NCI-H510A (cell line): ENCODE measurements around the gene CEMIP.
"Not testable (repeated sequence)": the region's sequence is repeated elsewhere in the genome, so short reads cannot be mapped to it uniquely, and the experiment has no call there.

Experiments used
- DNase-seq: peaks from one replicate; lab custom pipeline; 2025; lab: John Stamatoyannopoulos, UW

CEMIP gene

DNA sequence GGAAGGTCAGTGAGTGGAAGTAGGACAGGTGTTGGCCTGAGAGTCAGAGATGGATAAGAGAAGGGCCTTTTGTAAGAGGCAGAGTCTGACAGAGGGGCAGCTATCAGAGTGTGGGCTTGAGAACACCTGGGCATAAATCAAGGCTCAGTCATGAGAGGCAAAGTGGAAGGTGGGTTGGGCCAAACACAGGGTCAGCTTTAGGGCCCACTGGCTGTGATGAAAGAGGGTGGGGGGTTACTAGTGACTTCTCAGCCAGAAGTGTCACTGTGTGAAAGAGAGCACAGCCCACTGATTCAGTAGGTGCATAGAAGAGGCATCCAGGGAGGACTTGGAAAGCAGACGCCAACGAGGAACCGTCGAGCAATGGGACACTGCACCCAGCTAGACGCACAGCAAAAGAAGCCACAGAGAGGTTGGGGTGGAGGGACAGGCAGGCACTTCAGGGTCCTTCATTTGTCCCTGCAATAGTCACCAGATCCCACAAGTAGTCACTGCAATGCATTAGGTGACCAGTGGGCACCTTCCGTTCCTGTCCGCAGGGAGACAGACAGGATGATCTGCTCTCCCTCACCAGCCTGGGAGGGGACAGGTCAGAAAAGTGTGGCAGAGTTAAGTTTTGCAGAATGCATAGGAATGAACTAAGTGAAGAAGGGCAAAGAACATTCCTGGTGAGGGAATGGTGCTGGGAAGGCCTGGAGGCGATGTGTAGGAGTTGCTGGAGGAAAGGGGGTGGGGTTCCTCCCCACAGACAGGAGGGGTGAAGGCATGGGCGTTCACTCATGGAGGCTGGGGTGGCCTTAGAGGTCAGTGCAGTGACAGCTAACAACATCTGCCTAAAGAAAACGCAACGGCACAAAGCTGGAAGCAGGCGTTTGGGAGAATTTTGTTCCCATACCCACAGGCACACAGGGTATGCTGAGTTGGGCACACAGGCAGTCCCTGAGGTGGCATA, 174.1 kb downstream of the CEMIP start:
- DNase-seq, result no peak

- DNase-seq, result no peak
Observed at GRCh38 chr15:80953953-80954778, 175.0 kb downstream of the CEMIP start.

GRCh38 chr15:80955571-80956452, 176.6 kb downstream of the CEMIP start:
- not testable (repeated sequence) for DNase-seq

- no peak for DNase-seq
Observed at GRCh38 chr15:80957556-80957955, 178.4 kb downstream of the CEMIP start.

GRCh38 chr15:80957976-80958375, 178.8 kb downstream of the CEMIP start:
- DNase-seq, result no peak

DNA sequence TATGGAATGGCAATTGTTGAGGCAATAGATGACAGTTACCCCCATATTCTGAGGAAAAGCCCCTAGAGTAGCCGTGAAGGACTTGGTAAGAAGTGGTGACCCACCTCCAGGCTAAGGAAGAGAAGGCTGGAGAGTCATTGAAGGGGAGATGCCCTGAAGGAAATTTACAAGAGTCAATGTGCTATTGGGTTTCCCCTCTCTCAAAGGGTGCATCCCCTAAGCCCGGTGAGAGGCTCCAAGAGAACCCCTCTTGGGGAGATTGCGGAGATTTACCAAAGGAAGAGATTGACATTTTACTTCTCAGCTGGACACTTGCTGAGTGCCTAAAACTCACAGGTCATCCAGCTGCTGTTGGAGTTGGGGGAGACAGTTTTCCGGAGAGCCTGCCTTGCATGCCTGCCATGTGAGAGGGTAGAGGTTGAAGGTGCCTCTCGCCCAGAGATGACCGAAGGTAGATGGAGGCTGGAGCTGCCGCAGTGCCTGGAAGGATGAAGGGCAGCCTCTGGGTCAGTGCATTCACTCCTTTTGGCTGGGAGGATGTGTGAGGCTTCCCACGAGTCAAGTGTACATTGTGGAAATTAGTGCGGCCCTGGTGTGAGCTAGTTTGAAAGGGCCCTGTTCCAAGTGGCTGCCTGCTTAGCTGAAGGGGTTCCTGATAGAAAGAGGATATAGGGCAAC, 179.8 kb downstream of the CEMIP start:
- no peak for DNase-seq

- not testable (repeated sequence) for DNase-seq
Observed at GRCh38 chr15:80965454-80965853, 186.3 kb downstream of the CEMIP start.

- no peak for DNase-seq
Observed at GRCh38 chr15:80966431-80967197, 187.4 kb downstream of the CEMIP start.

- DNase-seq, result no peak
Observed at GRCh38 chr15:80967451-80967850, 188.3 kb downstream of the CEMIP start.

DNA sequence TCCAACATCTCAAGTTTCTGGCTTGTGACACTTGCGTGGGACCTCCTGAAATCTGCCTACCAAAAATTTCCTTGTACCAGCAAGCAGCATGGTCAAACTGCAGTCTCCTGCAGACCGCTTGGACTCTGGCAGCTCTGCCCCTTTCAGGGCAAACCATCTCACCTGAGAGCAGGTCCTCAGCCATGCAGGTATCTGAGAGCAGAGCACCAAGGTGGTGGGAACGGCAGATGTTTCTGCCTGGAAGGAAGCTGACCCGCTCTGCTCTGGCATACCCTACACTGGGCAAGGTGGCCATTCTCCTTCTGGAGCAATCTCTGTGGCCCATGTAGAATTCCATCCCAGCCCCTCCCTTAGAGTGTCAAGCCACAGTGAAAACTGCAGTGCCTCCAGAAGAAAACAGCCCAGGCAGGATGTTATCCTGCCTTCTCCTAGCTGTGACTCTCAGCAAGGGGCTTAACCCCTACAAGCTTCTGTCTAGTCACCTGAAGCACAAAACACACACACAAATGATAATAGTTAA, 188.9 kb downstream of the CEMIP start:
- DNase-seq, result no peak

DNA sequence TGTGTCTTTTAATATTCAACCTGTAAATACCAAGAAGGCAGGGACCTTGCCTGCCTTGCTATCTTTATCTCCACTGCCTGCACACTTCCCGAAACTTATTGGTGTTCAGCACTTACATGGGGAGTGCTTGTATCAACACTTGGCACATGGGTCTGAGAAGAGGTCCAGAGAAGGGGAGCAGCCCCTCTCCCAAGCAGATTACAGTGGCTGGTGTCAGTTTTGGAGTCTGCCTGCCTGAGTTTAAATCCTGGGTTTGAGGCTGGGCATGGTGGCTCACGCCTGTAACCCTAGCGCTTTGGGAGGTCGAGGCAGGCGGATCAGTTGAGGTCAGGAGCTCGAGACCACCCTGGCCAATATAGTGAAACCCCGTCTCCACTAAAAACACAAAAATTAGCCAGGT, 190.1 kb downstream of the CEMIP start:
- DNase-seq, result no peak

DNA sequence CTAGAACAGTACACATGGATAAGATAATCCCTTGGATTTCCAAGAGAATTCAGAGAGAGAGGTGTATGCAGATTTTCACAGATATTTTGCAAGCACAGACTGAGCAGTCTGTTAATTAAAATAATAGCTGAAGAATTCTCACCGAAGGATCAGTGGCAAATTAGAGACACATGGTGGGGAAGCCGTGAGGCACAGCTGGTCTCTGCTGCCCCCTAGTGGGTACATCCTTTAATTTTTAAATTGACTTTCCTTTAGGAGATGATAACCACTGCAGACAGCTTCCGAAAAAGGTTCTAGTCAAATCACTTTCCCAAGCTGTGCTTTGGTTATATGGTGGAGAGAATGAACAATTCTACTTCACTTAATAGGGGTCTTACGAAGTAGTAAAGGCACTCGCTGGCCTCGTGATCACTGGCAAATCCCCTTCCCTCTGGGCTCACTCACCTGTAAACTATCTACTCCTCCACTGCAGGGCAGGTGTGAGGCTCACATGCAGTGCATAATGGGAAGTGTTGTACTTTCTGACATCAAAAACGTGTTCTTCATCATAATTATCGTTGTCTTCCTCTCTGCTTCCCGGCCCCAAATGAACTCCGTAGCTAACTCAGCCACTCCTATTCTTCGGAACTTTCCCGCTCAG, 191.0 kb downstream of the CEMIP start:
- DNase-seq, result no peak

- no peak for DNase-seq
Observed at GRCh38 chr15:80970658-80971057, 191.5 kb downstream of the CEMIP start.

DNA sequence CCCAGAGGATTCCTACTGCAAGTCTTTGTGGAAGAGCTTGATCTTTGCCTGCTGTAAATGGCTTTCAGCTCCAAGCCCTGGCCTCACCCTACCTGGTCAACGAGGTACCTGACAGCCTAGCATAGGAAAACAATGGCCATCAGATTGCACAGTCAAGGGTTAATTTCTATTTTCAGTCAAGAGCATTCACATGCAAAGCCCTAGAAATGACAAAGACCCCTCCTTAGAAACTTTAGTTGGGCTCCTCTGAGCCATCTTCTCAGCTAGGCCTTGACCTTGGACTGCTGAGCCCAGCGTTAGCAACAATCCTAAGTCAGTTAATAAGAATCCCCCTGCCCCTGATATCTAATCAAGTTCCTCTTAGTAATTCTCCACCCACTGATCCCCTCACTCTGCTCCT, 192.0 kb downstream of the CEMIP start:
- DNase-seq, result no peak

DNA sequence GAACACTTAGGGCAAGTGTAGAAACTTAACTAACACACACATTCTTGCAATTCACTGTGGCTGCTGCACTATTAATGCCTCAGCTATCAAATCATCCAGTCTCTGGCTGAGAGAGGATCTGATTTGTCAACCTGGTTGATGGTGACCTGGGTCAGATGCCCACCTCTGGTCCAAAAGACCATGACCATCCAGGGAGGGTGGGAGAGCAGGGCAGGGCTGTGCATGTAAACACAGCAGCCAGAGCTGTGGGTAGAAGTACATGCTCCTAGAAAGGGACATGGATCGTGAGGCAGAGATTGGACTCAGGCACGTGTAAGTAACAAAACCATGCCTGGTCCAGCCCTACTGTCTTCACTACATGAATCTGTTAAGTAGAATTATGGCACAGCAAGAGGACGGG, 193.1 kb downstream of the CEMIP start:
- no peak for DNase-seq

- DNase-seq, result no peak
Observed at GRCh38 chr15:80974914-80975313, 195.7 kb downstream of the CEMIP start.

- DNase-seq, result no peak
Observed at GRCh38 chr15:80976851-80977250, 197.7 kb downstream of the CEMIP start.

- peak; percentile 49 for DNase-seq
Observed at GRCh38 chr15:80977627-80978036, 198.5 kb downstream of the CEMIP start.

DNA sequence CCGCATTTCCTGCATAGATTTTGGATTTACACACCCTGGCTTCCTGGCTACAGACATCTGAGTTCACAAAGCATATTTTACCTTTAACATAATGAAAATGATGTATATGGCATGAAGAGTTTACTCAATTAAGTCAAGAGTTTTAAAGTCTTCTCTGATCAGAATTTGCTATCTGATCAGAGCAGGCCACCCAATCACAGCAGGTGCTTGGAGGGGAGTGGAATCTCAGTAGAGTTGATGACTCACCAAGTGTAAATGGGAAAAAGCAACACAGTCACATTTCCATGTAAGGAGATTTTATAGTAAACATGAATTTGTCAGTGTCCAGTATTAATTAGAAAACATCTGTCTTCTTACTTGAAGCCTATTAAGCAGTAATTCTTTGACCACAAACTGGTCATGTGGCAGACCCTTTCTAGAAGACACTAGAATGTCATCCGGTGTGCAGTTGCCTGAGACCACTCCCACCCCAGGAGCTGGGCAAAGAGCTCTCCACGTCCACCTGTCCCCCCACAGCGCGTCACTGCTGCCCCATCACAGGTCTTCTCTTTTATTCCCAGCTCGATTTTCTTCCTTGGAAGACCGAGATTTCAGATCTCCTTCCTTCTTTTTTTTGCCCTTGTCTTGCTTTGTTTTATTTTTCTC, 199.6 kb downstream of the CEMIP start:
- no peak for DNase-seq
